Lower leg skin (tissue), 3 donors: ENCODE measurements around the gene DIS3L.

ENCODE experiments used
- CTCF ChIP-seq, 3 donors: fragments of 450-650 bp; IDR thresholded peaks; one replicate each; pipeline ENCODE4 v1.5.1; 2016; ENCODE audit warnings: antibody characterized with exemption in 3 of 3, mild to moderate bottlenecking in 3 of 3, moderate library complexity in 2 of 3
- POLR2A ChIP-seq, 2 donors: fragments of 450-650 bp; IDR thresholded peaks; one replicate each; pipeline ENCODE4 v1.6.1; 2016 to 2017; ENCODE audit warnings: antibody characterized with exemption in 2 of 2, mild to moderate bottlenecking in 1 of 2, moderate library complexity in 1 of 2

- TF ChIP-seq CTCF (IDR thresholded peaks at IDR 0.05) (no peak), POLR2A (IDR thresholded peaks at IDR 0.05) (no peak)
These were observed 3.4 kb upstream of the DIS3L start for GRCh38 chr15:66290007-66290406.
